Fibroblast of lung (primary cell): Measurements from ENCODE around the gene KPNA6. TPM values are rescaled to one million over a fixed set of nuclear protein-coding genes. Genes with fewer than 3 reads are reported as not detected.
"Not testable (repeated sequence)": the region's sequence is repeated elsewhere in the genome, so short reads cannot be mapped to it uniquely, and the experiment has no call there.

ENCODE experiments used
- DNase-seq, 2 donors: peaks; one replicate each; pipeline versions ENCODE4 v3.0.0 to v3.0.0-alpha.2; 2010; ENCODE audit warnings: low read depth in 2 of 2
- H2AFZ ChIP-seq: 2 replicates; pipeline ENCODE4 v1.5.1; 2012; ENCODE audit warnings: low read length, control low read depth, inconsistent platforms
- H3K27ac ChIP-seq: 2 replicates; pipeline ENCODE4 v1.5.1; 2011; ENCODE audit warnings: low read length, control low read depth; ENCODE audit not compliant: insufficient read depth
- H3K27me3 ChIP-seq: 2 replicates; pipeline ENCODE4 v1.5.1; 2011; ENCODE audit warnings: mild to moderate bottlenecking, low read length; ENCODE audit not compliant: control insufficient read depth, insufficient read depth
- H3K36me3 ChIP-seq: 2 replicates; pipeline ENCODE4 v1.5.1; 2011; ENCODE audit warnings: low read length; ENCODE audit not compliant: control insufficient read depth, insufficient read depth
- H3K4me1 ChIP-seq: 2 replicates; pipeline ENCODE4 v1.5.1; 2011; ENCODE audit warnings: low read length; ENCODE audit not compliant: control insufficient read depth, insufficient read depth; ENCODE audit errors: extremely low read depth
- H3K4me2 ChIP-seq: 2 replicates; pipeline ENCODE4 v1.5.1; 2011; ENCODE audit warnings: low read length, control low read depth; ENCODE audit not compliant: insufficient read depth; ENCODE audit errors: extremely low read depth
- H3K4me3 ChIP-seq, 4 experiments: fragments of 200-600 bp in 1 of 4; sonication (generic) in 1 of 4; replicated peaks in 1 of 4; 2 replicates each; pipeline ENCODE4 v1.5.1; 2011 to 2016; ENCODE audit warnings: low read length in 4 of 4, low read depth in 3 of 4, mild to moderate bottlenecking in 3 of 4, control low read depth in 2 of 4, inconsistent platforms in 1 of 4, mixed read lengths in 1 of 4; ENCODE audit not compliant: insufficient read depth in 1 of 4; ENCODE audit errors: control extremely low read depth in 1 of 4
- H3K79me2 ChIP-seq: 2 replicates; pipeline ENCODE4 v1.5.1; 2012; ENCODE audit warnings: mild to moderate bottlenecking, low read length, inconsistent platforms; ENCODE audit not compliant: control insufficient read depth, insufficient read depth
- H3K9ac ChIP-seq: 2 replicates; pipeline ENCODE4 v1.5.1; 2011; ENCODE audit warnings: mild to moderate bottlenecking, low read length, control low read depth; ENCODE audit not compliant: insufficient read depth
- H3K9me3 ChIP-seq: 2 replicates; pipeline ENCODE4 v1.5.1; 2012; ENCODE audit warnings: low read depth, low read length; ENCODE audit not compliant: control insufficient read depth, insufficient read depth
- H4K20me1 ChIP-seq: 2 replicates; pipeline ENCODE4 v1.5.1; 2011; ENCODE audit warnings: low read length; ENCODE audit not compliant: control insufficient read depth, insufficient read depth; ENCODE audit errors: extremely low read depth
- CTCF ChIP-seq, 2 donors: IDR thresholded peaks in 1 of 2; conservative IDR thresholded peaks in 1 of 2; 1 replicate in 1 of 2; 2 replicates in 1 of 2; pipeline ENCODE4 v1.5.1; 2011 to 2012; ENCODE audit warnings: low read length in 2 of 2, control low read depth in 1 of 2, inconsistent platforms in 1 of 2, low read depth in 1 of 2, mild to moderate bottlenecking in 1 of 2
- EZH2 ChIP-seq: IDR thresholded peaks from 2 replicates; pipeline ENCODE4 v1.5.1; 2012; ENCODE audit warnings: low read length, control low read depth, mild to moderate bottlenecking; ENCODE audit errors: missing control alignments
- polyA plus RNA-seq, 2 donors: library from polyadenylated mRNA; depleted of rRNA in 1 of 2; stranded (reverse) in 1 of 2; unstranded in 1 of 2; fragments of >200 nt; gene quantifications; 2 replicates each; pipeline ENCODE4 v1.2.1, GENCODE V29; 2011 to 2012; ENCODE audit warnings: missing spikeins in 1 of 2
- total RNA-seq: library from RNA; depleted of rRNA; stranded (reverse); fragments of >200 nt; gene quantifications from 2 replicates; pipeline ENCODE4 v1.2.1, GENCODE V29; 2014

The KPNA6 gene
- total and polyA plus RNA-seq, 2 donors (not counting 1 experiment from before 2014, with no cell fraction given), result 40.1 to 48.5 TPM

- TF ChIP-seq EZH2 (no peak), CTCF (conservative IDR thresholded peaks at IDR 0.05 in 1 of 2, IDR thresholded peaks at IDR 0.05 in 1 of 2; ENCODE audit: low read depth in 1 of 2, low read length in 2 of 2) (no peak)
Observed at GRCh38 chr1:32151319-32151787, 43.5 kb downstream of the KPNA6 start.

GRCh38 chr1:32159189-32159588 is 51.3 kb downstream of the KPNA6 start:
- Histone ChIP-seq H3K79me2 (no peaks in the 10 kb centered on the region), H3K27me3 (no peaks in the 10 kb centered on the region), H3K4me1 (no peaks in the 10 kb centered on the region), H3K9ac (no peak overlapping the region), H3K27ac (no peak overlapping the region), H2AFZ (no peak overlapping the region), H3K4me2 (no peak overlapping the region), H3K4me3 (no peak overlapping the region), H4K20me1 (no peaks in the 10 kb centered on the region), H3K9me3 (no peaks in the 10 kb centered on the region), H3K36me3 (peaks cover 21% of the 10 kb centered on the region)
- no peak for DNase-seq
- no peak for TF ChIP-seq EZH2
- no peak for TF ChIP-seq CTCF (conservative IDR thresholded peaks at IDR 0.05 in 1 of 2, IDR thresholded peaks at IDR 0.05 in 1 of 2; ENCODE audit: low read depth in 1 of 2, low read length in 2 of 2)

More at GRCh38 chr1:32151319-32151787, 43.5 kb downstream of the KPNA6 start:
- H3K4me1 ChIP-seq, result peaks cover 10% of the 10 kb centered on the region
- no peaks in the 10 kb centered on the region for H3K36me3 ChIP-seq
- H3K79me2 ChIP-seq, result peaks cover 42% of the 10 kb centered on the region
- H2AFZ ChIP-seq, result no peak overlapping the region
- H3K9me3 ChIP-seq, result no peaks in the 10 kb centered on the region
- H3K27me3 ChIP-seq, result no peaks in the 10 kb centered on the region
- peak overlapping the region; percentile 2 for H3K27ac ChIP-seq
- H3K4me2 ChIP-seq, result peak overlapping the region; percentile 25
- peaks cover 3% of the 10 kb centered on the region for H4K20me1 ChIP-seq
- peak overlapping the region in 1 of 4 experiments; percentile 24 for H3K4me3 ChIP-seq
- no peak overlapping the region for H3K9ac ChIP-seq
- peak; percentile 78 to 81 for DNase-seq

- DNase-seq, result no peak
- Histone ChIP-seq H3K36me3 (peaks cover 17% of the 10 kb centered on the region), H3K4me1 (no peaks in the 10 kb centered on the region)
Observed at GRCh38 chr1:32163405-32163804, 55.5 kb downstream of the KPNA6 start.

GRCh38 chr1:32165633-32166032 is 57.8 kb downstream of the KPNA6 start:
- H3K36me3 ChIP-seq, H3K27ac ChIP-seq, H4K20me1 ChIP-seq, H3K9me3 ChIP-seq, H3K9ac ChIP-seq, H3K27me3 ChIP-seq, DNase-seq, H3K79me2 ChIP-seq, H2AFZ ChIP-seq, H3K4me3 ChIP-seq, H3K4me1 ChIP-seq, H3K4me2 ChIP-seq: not testable (repeated sequence)

More at GRCh38 chr1:32163405-32163804, 55.5 kb downstream of the KPNA6 start:
- no peak overlapping the region for H3K9ac ChIP-seq
- no peak overlapping the region for H3K27ac ChIP-seq
- TF ChIP-seq CTCF (conservative IDR thresholded peaks at IDR 0.05 in 1 of 2, IDR thresholded peaks at IDR 0.05 in 1 of 2; ENCODE audit: low read depth in 1 of 2, low read length in 2 of 2) (no peak), EZH2 (no peak)
- no peaks in the 10 kb centered on the region for H4K20me1 ChIP-seq
- no peaks in the 10 kb centered on the region for H3K27me3 ChIP-seq
- no peak overlapping the region for H3K4me3 ChIP-seq
- no peak overlapping the region for H2AFZ ChIP-seq
- H3K79me2 ChIP-seq, result no peaks in the 10 kb centered on the region
- H3K4me2 ChIP-seq, result no peak overlapping the region
- no peaks in the 10 kb centered on the region for H3K9me3 ChIP-seq
